ENCODE results near the gene ABCA1.

DNA sequence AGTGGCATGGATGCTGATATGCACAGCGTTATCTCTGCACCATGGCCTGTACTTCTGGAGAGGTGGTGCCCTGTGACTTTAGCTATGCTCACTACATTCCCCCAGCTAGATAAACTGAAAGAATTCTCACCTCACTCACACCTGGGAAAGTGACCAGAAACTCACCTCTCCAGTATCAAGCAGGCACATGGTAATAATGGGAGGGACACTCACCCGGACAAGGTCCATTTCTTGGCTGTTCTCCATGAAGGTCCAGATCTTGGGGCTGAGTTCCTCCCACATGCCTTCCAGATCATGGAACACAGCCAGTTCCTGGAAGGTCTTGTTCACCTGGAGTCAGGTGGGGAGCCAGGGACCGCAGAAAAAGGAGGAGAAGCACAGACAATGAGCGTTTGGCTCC is 91.2 kb downstream of the ABCA1 start:
- TF ChIP-seq, protein P1, sequence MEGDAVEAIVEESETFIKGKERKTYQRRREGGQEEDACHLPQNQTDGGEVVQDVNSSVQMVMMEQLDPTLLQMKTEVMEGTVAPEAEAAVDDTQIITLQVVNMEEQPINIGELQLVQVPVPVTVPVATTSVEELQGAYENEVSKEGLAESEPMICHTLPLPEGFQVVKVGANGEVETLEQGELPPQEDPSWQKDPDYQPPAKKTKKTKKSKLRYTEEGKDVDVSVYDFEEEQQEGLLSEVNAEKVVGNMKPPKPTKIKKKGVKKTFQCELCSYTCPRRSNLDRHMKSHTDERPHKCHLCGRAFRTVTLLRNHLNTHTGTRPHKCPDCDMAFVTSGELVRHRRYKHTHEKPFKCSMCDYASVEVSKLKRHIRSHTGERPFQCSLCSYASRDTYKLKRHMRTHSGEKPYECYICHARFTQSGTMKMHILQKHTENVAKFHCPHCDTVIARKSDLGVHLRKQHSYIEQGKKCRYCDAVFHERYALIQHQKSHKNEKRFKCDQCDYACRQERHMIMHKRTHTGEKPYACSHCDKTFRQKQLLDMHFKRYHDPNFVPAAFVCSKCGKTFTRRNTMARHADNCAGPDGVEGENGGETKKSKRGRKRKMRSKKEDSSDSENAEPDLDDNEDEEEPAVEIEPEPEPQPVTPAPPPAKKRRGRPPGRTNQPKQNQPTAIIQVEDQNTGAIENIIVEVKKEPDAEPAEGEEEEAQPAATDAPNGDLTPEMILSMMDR (IDR thresholded peaks at IDR 0.05): no peak
- no peak for TF ChIP-seq POLR2A (IDR thresholded peaks at IDR 0.05)
